HL-60 (cell line): Measurements from ENCODE around the gene PI4KB.

Experiments
- DNase-seq, 2 experiments: peaks; one replicate each; pipeline ENCODE4 v3.0.0-alpha.2; 2010 to 2020; ENCODE audit warnings: low read depth in 1 of 2, low spot score in 1 of 2
- H3K27ac ChIP-seq: fragments of 250-450 bp; sonication (Bioruptor Pico); replicated peaks from 2 replicates; pipeline ENCODE4 v1.5.1; 2020; ENCODE audit warnings: mild to moderate bottlenecking, moderate library complexity
- H3K27me3 ChIP-seq: fragments of 250-450 bp; sonication (Bioruptor Pico); 2 replicates; pipeline ENCODE4 v1.5.1; 2021; ENCODE audit warnings: mild to moderate bottlenecking, moderate library complexity; ENCODE audit not compliant: insufficient read depth, poor library complexity, severe bottlenecking
- H3K4me3 ChIP-seq: replicated peaks from 2 replicates; pipeline ENCODE4 v1.5.1; 2011; ENCODE audit warnings: mild to moderate bottlenecking, control low read depth, low read length; ENCODE audit not compliant: insufficient read depth
- GABPA ChIP-seq: IDR thresholded peaks from 2 replicates; pipeline ENCODE4 v1.6.1; 2012; ENCODE audit warnings: low read depth
- POLR2AphosphoS5 ChIP-seq: IDR thresholded peaks from 2 replicates; pipeline ENCODE4 v1.6.1; 2012; ENCODE audit warnings: low read depth
- SPI1 ChIP-seq: IDR thresholded peaks from 2 replicates; pipeline ENCODE4 v1.6.1; 2012; ENCODE audit warnings: low read depth, mild to moderate bottlenecking, borderline replicate concordance
- TF ChIP-seq, protein P1 (sequence below): IDR thresholded peaks from 2 replicates; pipeline ENCODE4 v1.6.1; 2012; ENCODE audit warnings: low read depth; ENCODE audit not compliant: insufficient replicate concordance
- TF ChIP-seq, protein P2 (sequence below): IDR thresholded peaks from one replicate; pipeline ENCODE4 v1.5.1; 2011; ENCODE audit warnings: low read length, control low read depth, inconsistent platforms; ENCODE audit not compliant: insufficient read depth

PI4KB gene

DNA sequence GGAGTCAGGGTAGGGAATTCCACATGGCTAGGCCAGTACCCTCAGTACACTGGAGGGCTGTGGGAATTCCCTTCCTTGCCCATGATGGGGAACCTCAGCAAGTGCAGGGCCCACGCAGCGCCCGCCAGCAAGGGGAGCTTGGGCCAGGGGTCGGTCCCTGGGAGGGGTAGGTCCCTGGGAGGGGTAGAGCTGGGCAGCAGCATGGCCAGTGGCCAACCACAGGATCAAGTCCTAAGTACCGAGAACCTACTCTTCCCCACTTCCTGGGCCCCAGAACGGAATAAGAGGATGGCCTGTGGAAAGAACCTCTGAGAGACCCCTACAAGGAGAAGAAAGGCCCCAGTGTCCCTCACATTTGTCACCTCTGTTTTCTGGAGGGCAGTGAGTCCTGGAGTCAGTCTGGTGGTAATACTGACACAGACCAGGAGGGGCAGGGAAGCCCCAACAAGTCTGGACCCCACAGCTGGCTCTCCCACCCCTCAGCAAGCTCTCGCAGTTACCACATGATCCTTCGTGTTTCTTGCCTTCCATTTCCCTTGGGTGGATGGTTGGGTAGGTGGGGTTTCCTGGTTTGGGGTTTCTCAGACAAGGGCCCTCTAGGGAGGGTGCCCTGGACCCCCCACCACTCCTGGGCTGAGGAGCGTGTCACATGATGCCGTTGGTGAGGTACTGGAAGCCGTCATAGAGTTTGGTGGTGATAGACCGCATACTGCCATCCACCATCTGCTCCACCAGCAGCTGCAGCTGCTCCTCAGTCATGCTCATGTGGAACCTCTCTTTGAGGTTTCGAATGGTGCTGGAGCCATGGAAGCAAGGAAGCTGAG, 34.8 kb downstream of the PI4KB start:
- no peak overlapping the region for H3K27ac ChIP-seq
- TF ChIP-seq, protein P1, sequence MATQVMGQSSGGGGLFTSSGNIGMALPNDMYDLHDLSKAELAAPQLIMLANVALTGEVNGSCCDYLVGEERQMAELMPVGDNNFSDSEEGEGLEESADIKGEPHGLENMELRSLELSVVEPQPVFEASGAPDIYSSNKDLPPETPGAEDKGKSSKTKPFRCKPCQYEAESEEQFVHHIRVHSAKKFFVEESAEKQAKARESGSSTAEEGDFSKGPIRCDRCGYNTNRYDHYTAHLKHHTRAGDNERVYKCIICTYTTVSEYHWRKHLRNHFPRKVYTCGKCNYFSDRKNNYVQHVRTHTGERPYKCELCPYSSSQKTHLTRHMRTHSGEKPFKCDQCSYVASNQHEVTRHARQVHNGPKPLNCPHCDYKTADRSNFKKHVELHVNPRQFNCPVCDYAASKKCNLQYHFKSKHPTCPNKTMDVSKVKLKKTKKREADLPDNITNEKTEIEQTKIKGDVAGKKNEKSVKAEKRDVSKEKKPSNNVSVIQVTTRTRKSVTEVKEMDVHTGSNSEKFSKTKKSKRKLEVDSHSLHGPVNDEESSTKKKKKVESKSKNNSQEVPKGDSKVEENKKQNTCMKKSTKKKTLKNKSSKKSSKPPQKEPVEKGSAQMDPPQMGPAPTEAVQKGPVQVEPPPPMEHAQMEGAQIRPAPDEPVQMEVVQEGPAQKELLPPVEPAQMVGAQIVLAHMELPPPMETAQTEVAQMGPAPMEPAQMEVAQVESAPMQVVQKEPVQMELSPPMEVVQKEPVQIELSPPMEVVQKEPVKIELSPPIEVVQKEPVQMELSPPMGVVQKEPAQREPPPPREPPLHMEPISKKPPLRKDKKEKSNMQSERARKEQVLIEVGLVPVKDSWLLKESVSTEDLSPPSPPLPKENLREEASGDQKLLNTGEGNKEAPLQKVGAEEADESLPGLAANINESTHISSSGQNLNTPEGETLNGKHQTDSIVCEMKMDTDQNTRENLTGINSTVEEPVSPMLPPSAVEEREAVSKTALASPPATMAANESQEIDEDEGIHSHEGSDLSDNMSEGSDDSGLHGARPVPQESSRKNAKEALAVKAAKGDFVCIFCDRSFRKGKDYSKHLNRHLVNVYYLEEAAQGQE = no peak
- TF ChIP-seq SPI1 = no peak
- TF ChIP-seq, protein P2, sequence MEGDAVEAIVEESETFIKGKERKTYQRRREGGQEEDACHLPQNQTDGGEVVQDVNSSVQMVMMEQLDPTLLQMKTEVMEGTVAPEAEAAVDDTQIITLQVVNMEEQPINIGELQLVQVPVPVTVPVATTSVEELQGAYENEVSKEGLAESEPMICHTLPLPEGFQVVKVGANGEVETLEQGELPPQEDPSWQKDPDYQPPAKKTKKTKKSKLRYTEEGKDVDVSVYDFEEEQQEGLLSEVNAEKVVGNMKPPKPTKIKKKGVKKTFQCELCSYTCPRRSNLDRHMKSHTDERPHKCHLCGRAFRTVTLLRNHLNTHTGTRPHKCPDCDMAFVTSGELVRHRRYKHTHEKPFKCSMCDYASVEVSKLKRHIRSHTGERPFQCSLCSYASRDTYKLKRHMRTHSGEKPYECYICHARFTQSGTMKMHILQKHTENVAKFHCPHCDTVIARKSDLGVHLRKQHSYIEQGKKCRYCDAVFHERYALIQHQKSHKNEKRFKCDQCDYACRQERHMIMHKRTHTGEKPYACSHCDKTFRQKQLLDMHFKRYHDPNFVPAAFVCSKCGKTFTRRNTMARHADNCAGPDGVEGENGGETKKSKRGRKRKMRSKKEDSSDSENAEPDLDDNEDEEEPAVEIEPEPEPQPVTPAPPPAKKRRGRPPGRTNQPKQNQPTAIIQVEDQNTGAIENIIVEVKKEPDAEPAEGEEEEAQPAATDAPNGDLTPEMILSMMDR = no peak
- no peak overlapping the region for H3K4me3 ChIP-seq
- no peaks in the 10 kb centered on the region for H3K27me3 ChIP-seq
- DNase-seq = no peak

DNA sequence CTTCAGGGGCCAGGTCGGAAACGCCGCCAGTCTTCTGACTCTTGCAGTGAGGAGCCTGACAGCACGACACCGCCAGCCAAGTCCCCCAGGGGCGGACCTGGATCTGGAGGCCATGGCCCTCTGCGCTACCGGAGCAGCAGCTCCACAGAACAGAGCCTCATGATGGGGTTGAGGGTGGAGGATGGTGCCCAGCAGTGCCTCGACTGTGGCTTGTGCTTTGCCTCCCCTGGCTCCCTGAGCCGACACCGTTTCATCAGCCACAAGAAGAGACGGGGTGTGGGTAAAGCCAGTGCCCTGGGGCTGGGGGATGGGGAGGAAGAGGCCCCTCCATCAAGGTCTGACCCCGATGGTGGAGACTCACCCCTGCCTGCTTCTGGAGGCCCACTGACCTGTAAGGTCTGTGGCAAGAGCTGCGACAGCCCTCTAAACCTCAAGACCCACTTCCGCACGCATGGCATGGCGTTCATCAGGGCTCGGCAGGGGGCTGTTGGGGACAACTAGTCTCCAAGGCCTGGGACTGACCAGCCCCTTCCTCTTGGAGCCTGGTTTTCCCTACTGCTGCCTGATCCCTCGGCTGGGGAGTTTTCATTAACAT, 36.4 kb downstream of the PI4KB start:
- H3K27me3 ChIP-seq = no peaks in the 10 kb centered on the region
- H3K27ac ChIP-seq = peak overlapping the region; percentile 49
- TF ChIP-seq POLR2AphosphoS5 = no peak; the same call in 1 of the 2 replicates
- TF ChIP-seq SPI1 = no peak
- TF ChIP-seq GABPA = no peak
- TF ChIP-seq, protein P2 = no peak
- TF ChIP-seq, protein P1 = no peak
- H3K4me3 ChIP-seq = no peak overlapping the region
- peak in 1 of 2 experiments; percentile 44 for DNase-seq

DNA sequence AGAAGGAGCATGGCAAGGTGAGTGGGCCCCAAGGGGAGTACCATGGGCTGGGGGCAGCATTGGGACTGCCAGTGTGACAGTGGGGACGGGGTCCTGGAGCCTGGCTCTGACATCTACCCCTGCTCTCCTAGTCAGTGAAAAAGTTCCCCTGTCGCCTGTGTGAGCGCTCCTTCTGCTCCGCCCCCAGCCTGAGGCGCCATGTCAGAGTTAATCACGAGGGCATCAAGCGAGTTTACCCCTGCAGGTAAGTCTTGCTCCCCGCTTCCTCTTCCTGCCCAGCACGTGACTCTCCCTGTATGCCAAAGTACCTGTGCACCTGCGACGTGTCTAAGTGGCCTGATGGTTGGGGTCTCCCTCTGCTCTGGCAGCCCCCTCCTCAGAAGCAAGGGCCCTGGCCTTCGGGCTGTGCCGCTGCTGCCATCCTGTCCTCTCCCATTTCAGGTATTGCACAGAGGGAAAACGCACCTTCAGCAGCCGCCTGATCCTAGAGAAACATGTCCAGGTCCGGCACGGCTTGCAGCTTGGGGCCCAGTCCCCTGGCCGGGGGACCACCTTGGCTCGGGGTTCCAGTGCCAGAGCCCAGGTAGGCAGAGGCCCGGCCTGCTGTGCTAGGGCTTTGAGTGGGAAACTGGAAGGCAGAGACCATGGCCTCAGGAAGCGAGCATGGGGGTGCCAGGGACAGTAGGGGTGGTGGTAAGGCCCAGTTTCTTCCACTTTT, 37.1 kb downstream of the PI4KB start:
- H3K4me3 ChIP-seq = no peak overlapping the region
- H3K27me3 ChIP-seq = no peaks in the 10 kb centered on the region
- no peak for DNase-seq
- H3K27ac ChIP-seq = peak overlapping the region; percentile 49
- TF ChIP-seq GABPA = no peak
- peak; percentile 32; the same call in 1 of the 2 replicates for TF ChIP-seq POLR2AphosphoS5
- TF ChIP-seq, protein P1 = no peak
- TF ChIP-seq, protein P2 = no peak
- TF ChIP-seq SPI1 = no peak
